Measurements from ENCODE around the gene C6orf163. TPM values are rescaled to one million over a fixed set of nuclear protein-coding genes. Genes with fewer than 3 reads are reported as not detected.

C6orf163 gene
- 4.8 and 6.8 TPM in 2 replicates for total RNA-seq

GRCh38 chr6:87344731-87345130 lies at the start of gene C6orf163:
Gene C6orf163 (plus strand): TSS chr6:87344813. CDS start chr6:87345100, 287 bp downstream.

GRCh38 chr6:87322304-87323212 lies 22.1 kb upstream of the C6orf163 start, which contains the start of gene SMIM8:
Gene SMIM8 (plus strand): TSS chr6:87322588. CDS start chr6:87337032, 14,444 bp downstream.

GRCh38 chr6:87407901-87408720 lies 63.5 kb downstream of the C6orf163 start, which contains the start of gene CFAP206:
Gene CFAP206 (plus strand): TSS chr6:87407972. CDS start chr6:87409840, 1,868 bp downstream.

Other genes with a start within 250 kb of the C6orf163 start
- not detected in 2 replicates for gene CGA, start 249.7 kb upstream of the C6orf163 start, total RNA-seq
- 47.8 and 55.6 TPM in 2 replicates for gene ZNF292, start 189.2 kb upstream of the C6orf163 start, total RNA-seq
- 10.2 and 11.0 TPM in 2 replicates for gene SMIM8, start 22.2 kb upstream of the C6orf163 start, total RNA-seq
- not detected in 2 replicates for gene GJB7, start 15.5 kb upstream of the C6orf163 start, total RNA-seq
- gene CFAP206, start 63.2 kb downstream of the C6orf163 start, total RNA-seq = 1.2 and 2.5 TPM in 2 replicates
- gene SLC35A1, start 128.2 kb downstream of the C6orf163 start, total RNA-seq = 18.7 and 24.0 TPM in 2 replicates
- gene RARS2, start 245.2 kb downstream of the C6orf163 start, total RNA-seq = 53.6 and 57.9 TPM in 2 replicates
- gene ORC3, start 245.3 kb downstream of the C6orf163 start, total RNA-seq = 34.0 and 39.2 TPM in 2 replicates